PC-3 (cell line): ENCODE results near the gene MAD1L1.

ENCODE experiments used
- EZH2phosphoT487 ChIP-seq: fragments of 300-600 bp; sonication (generic); IDR thresholded peaks from 2 replicates; pipeline ENCODE4 v1.6.1; 2018; ENCODE audit warnings: mild to moderate bottlenecking, antibody characterized with exemption, low read length, borderline replicate concordance
- TF ChIP-seq, protein P1 (sequence below): fragments of 300-600 bp; sonication (generic); conservative IDR thresholded peaks from 2 replicates; pipeline ENCODE4 v1.5.1; 2017; ENCODE audit warnings: antibody characterized with exemption, low read depth, mild to moderate bottlenecking, low read length

DNA sequence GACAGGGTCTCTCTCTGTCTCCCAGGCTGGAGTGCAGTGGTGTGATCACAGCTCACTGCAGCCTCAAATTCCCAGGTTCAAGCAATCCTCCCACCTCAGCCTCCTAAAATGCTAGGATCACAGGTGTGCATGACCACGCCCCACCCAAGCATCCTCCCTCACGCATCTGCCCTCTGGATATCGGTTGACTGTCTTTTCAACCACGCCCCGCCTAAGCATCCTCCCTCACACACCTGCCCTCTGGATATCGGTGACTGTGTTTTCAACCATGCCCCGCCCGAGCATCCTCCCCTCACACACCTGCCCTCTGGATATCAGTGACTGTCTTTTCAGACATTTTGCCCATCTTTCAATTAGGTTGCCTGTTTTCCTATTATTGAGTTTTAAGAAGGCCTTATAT is 140.5 kb downstream of the MAD1L1 start:
- TF ChIP-seq, protein P1, sequence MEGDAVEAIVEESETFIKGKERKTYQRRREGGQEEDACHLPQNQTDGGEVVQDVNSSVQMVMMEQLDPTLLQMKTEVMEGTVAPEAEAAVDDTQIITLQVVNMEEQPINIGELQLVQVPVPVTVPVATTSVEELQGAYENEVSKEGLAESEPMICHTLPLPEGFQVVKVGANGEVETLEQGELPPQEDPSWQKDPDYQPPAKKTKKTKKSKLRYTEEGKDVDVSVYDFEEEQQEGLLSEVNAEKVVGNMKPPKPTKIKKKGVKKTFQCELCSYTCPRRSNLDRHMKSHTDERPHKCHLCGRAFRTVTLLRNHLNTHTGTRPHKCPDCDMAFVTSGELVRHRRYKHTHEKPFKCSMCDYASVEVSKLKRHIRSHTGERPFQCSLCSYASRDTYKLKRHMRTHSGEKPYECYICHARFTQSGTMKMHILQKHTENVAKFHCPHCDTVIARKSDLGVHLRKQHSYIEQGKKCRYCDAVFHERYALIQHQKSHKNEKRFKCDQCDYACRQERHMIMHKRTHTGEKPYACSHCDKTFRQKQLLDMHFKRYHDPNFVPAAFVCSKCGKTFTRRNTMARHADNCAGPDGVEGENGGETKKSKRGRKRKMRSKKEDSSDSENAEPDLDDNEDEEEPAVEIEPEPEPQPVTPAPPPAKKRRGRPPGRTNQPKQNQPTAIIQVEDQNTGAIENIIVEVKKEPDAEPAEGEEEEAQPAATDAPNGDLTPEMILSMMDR, result no peak
- no peak for TF ChIP-seq EZH2phosphoT487
